Stimulated activated CD4-positive, alpha-beta T cell treated with anti-CD3 and anti-CD28 coated beads, Interleukin-4, amount 100 ng/mL, for 48 hours (primary cell): ENCODE data around the gene STN1.

Source experiments
- DNase-seq, 2 donors: peaks; one replicate each; pipeline ENCODE4 v3.0.0-alpha.2; 2020; ENCODE audit warnings: low read depth in 2 of 2

The STN1 gene

DNA sequence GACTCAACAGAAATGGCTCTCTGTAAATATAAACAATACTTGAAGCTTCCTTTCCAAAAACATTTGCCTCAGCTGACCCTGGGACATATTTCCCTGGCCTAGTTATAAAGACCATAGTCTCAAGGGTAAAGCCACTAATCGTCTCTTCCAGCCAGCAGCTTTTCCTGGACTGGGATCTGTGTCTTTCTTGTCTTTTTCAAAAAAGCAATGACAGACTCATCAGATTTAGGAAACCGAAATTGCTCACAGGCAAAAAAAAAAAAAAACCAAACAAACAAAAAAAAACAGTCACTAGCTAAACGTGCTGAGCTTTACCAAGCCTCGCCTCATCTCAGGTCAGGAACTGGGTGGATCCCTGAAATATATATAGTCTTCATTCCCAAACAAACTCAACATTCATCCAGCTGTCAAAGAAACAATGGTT lies 23.5 kb downstream of the STN1 start:
- no peak for DNase-seq

DNA sequence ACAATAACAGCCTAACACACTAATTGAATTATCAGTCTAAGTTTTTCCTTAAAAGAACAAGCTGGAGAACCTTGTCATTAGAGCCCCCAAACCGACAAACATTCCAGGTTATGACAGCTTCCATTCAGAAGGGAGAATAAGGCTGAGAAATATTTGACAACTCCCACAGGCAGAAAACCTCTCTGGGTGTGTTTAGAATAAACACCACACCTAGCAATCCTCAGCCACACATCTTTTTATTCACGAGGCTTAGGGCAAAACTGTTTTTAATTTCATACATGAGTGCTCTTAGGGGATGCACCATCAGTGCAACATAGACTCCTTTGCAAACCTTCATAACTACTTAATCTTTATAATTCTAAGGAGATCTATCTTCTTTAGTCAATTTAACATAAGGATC lies 24.2 kb downstream of the STN1 start:
- no peak for DNase-seq

DNA sequence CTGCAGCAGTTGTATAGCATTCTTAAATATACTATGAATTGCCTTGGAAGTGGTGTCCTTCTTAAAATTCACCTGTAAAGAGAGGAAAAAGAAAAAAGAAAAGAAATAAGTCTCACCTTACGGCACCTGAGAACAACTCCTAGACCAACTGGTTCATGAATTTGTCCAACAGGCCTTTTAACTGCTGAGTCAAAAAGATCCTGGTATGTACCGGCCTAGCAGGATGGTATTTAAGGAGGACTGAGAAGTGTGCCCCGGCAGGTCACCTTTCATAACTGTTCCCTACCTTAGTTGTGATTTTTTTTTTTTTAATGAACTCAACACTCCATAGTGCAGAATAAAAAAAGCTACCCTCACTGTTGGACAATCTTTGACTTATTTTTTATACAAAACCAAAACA lies 25.8 kb downstream of the STN1 start:
- no peak for DNase-seq

DNA sequence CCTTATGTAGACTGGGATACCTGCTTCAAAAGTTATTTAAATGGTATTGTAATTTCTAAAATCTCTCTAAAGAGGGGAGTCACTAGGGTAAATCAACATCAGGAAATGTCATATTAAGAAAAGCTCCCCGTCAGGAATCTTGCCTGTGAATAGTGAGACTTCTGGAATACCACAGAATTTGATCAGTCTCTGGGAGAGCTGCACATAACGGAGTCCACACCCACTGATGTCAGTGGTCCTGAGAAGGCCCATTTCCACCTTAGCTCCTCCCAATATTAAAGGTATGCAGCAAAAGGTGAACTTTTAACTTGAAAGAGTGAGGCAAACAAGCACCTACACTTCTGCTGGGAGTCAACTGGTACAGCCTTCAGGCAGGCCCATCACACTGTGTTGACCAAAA lies 27.3 kb downstream of the STN1 start:
- DNase-seq: no peak

DNA sequence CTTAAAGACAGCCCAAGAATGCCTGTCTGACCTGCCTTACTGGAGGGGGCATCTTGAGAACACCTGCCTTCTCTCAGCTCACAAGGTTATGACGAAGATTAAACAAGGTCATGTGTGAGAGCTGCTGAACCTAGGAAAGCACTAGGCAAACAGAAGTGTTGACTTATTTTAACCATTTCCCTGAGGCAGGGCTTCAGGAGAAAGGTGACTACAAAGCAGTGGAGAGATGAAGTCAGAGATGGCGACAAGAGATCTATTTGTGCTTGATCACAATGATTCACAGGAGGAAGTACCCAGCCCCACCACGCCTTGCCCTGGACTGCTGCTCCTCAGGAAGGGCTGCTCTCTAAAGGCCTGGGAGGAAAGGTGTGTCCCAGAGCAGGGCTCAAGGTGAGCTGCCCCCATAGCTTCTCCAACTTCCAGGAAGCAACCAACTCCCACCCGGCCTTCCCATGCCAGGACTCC lies 27.8 kb downstream of the STN1 start:
- no peak for DNase-seq

DNA sequence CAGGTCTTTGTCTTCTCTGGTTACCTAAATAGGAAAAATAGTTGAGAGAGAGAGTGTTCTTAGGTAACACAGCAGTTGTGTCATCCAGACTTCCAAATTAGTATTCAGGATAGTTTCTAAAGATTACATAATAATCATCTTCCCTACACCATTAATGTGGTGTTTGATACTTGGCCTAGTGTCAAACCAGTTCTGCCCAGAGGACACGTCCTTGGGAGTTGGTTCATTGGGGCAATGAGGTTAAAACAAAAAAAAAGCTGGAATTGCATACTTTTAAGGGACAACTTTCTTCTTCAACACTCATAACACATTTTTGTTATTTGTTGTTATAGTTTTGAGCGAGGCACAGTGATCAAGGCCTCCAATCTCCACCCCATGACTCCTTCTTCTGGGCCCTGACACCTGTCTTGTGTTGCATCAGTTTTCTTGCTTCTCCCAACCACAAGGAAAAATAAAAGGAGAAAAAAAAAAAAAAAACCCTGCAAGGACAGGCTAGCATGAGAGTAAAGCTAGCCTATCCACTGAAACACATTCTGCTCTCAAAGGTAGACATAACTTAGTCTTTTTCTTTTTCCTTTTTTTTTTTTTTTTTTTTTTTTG lies 28.8 kb downstream of the STN1 start:
- no peak for DNase-seq

DNA sequence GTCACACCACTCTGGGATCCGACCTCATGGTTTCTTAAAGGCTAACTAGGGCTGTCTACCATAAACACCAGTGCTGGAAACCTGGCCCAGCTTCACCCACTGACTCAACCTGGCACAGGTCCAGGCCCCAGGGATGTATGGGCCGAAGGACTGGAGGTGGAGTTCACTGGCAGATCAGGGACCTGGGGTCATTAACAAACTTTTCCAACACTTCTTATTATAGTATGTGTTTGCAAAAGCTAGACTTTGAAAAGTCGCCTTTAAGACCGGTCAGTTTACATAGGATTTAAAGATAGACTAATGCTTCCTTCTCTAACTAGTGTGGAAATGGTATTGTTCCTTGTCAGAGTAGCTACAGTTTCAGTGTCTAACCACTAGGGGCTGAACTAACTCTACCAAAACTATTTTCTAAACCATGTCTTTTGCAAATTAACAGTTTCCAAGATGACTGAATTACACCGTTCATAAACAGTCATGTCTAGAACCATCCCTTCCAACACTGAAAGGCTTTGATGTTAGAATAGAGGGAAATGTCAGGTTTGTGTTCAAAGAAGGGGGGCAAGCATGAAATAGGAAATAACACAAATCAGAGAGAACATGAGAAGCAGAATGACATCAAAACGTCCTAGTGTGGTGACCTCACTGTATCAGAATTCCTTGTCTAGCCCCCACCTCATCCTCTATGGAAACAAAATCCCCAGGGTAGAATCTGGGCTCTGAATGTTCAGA lies 29.7 kb downstream of the STN1 start:
- no peak for DNase-seq

DNA sequence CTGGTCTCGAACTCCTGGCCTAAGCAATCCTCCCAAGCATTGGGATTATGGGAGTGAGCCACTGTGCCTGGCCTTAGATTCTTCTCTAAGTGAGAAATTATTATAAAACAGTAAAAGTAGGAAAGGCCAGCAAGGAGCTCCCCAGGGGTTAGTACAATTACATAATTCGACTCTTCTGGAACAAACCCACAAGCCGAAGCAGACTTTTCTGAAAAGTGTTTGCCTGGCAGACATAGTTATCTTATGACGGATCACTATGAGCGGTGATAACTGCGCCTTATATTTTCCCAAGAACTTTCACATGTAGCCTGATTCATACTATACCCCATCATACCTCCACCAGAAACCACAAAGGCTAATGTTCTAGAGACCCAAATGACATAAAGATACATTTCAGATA lies 32.4 kb downstream of the STN1 start:
- DNase-seq: no peak

DNA sequence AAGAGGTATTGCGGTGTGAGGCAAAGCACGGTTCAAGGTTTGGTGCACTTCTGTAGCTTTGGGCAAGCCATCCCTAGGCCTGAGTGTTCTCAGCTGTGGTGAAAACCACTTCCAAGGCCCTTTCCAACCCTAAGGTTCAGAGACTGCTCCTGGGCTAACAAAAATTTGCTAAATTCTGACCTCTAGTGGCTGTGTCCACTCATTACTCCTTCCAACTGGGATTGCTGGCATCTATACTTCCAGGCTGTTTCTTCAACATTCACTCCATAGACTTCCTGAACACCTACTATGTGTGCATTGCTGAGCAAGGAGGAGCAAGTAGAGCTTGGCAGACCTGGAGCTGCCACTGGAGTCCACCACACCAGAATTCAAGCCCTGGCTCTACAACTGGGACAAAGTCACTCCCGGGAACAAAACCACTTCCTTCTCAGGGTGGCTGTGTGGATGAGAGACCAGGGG lies 33.3 kb downstream of the STN1 start:
- DNase-seq: no peak

DNA sequence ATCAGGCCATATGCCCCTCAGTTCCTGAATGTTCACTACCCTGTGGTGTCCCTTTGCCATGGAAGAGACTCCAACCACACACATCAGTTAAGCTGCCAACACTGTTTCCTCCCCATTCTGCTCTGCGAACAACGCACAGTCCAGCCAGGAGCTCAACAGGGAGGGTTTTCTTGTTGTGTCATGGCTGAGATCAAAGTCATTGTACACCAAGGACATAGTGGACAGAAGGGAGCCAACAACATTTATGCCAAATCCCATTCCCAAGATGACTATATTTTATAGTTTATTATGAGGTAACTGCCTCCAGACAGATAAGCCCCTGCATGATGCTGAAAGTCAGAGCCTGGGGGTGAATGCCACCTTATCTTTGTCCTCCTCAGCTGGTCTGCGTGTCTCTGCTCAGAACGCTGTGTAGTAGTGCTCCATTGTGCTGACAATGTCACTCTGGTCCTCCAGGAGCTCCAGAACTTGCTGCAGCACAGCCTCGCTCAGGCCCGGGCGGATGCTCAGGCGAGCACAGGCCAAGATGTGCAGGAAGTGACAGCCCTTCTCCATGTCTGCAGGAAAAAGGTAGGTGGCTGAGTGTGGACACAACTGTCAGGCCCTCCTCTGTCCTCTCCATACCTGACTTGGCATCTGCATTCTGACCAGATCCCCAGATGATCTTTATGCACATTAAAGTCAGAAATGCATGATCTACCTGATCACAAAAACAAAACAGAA lies 35.5 kb downstream of the STN1 start:
- DNase-seq: no peak

DNA sequence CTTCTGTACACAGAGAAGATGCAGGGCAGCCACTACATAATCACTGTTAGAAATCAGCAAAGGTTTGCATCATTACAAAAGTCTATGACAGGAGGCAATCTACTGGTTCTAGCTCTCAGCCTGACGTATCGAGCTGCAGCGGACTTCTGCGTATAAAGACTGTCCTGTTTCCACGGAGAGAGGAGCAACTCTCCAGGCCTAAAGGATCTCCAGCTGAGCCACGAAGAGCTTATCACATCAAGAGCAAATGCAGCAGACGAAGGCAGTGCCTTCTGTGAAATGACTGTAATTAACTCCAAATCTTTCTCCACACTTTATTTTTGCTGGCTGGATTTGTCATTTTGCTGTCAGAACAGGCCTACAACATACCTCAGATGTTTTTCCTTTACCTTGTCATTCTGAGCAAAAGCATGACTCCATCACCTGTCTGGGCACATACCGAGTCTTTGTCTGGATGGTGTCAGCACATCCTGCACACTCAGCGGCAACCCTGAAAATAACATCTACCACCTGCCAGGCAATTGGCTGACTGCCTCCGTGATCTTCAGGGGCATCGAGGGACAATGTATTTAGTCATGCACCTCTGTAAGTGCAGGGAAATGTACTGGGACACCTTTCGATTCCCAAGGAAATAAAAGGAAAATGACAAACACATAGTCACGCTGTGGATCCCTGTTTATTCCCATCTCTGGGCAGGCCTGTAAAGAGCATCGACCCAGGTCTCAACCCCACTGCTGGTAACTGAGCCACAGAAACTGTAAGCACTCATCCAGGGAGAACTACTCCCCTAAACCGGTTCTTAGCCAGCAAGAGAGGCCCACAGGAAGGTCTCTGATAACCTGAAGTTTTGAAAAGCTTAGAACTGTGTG lies 36.3 kb downstream of the STN1 start:
- DNase-seq: no peak

DNA sequence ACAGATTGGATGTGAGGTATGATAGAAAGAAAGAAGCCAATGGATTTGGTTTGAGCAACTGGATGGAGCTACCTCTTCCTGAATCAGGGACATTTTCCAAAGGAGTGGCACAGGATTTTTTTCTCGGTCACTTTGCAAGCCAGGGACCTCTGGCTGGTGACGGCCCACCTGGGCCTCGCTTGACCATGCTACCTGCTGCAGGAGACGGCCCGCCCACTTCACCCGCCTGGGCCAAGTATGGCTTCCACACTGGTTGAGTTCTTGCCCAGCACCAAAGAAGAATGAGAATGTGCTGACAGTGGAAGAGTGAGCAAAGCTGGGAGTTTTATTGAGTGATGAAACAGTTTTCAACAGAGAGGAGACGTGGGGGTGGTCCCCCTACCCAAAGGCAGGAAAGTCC lies 38.2 kb downstream of the STN1 start:
- no peak for DNase-seq

DNA sequence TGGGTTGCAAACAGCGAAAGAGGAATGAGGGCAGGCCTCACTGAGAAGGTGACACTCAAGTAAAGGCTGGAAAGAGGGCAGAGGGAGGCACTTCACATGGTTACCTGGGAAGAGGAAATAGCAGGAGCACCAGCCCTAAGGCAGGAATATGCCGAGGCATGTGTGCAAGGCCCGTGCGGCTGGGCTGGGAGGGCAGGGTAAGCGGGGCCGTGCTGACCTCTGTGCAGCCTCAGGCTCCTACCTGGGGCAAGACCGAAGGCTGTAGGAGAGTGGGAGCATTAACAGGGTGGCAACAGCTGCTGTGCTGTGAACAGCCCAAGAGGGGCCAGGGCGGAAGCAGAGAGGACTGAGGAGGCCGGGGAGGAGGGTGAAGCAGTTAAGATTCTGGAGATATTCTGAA lies 38.6 kb downstream of the STN1 start:
- DNase-seq: no peak

DNA sequence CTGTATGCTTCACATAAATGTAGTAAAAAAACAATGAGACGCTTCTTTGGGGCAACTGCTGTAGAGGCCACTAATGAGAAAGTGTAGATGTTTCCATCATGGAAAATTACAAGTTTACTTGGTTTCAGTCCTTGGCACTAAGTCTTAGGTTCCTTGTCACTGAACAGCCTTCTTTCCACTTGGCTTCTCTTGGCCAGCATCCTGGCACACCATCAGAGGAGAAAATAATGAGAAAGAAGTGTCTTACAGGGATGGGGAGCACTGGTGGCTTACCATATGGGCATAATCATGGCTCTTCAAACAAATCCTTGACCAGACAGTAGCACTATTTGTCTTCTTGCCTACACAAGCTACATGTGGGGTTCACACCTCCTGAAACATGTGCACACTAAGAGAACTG lies 40.1 kb downstream of the STN1 start:
- DNase-seq: no peak

DNA sequence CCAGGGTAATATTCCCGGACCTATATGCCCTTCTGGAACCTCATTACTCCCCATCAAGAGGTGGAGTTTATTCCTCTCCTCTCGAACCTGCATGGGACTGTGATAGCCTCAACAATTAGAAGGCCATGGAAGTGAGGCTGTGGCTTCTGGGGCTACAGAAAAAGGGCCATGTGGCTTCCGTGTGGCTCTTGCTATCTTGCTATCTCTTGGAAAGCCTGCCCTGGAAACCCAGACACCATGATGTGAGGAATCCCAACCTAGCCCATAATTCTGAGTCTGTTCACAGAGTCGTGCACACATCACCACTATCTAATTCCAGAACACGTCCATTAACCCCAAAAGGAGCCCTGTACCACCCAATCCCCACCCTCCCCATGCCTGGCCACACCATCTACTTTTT lies 41.8 kb downstream of the STN1 start:
- no peak for DNase-seq

DNA sequence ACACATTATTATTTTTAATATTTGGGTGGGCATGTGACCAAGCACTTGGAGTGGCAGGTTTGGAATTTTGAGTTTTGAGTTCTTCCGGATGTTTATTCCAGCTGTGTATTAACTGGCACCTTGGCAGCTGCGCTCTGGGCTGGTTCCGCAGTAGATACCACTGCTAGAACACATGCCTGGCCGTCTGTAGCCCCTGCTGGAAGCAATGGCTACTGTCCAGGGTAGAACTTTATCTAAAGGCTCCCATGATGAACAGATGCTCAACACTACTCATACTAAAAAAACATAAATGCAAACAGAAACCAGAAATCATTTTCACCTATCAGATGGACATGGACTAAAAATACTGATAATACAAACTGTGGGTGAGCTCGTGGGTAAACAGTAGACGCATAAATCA lies 43.3 kb downstream of the STN1 start:
- DNase-seq: no peak

DNA sequence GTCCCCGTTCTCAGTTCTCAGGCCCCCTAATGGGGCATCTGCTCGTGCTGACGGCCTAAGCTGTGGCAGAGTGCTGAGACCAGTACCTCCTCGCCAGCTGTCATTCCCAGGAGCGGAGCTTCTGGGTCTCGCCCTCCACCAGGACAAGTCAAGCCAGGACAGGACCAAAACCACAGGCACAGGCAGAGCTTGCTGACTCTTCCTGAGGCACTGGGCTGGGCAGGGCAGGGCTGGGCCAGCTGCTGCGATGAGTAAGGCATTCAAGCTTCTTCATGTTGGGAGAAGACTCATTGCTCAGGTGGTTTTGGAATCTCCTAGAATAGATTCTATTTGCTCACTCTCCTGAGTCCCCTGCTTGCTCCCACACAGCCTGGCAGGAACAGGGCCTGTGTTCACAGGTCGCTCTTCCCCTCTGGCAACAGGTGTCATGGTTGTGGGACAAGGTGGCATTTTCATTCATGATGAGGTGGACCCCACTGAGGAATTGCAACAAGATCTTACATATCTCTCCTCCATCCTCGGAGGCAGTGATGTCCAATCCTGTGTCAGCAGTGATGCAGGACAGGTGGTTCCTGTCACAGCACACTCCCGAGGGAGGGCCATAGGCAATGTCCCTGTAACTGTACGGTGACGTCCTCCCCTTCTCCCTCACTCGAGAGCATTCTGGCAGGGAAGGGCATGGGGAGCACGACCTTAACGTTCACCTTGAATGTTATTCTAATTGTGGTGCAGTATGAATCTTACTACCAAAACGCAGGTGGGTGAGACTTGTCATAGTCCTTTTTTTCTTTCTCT lies 45.6 kb downstream of the STN1 start:
- DNase-seq: no peak

DNA sequence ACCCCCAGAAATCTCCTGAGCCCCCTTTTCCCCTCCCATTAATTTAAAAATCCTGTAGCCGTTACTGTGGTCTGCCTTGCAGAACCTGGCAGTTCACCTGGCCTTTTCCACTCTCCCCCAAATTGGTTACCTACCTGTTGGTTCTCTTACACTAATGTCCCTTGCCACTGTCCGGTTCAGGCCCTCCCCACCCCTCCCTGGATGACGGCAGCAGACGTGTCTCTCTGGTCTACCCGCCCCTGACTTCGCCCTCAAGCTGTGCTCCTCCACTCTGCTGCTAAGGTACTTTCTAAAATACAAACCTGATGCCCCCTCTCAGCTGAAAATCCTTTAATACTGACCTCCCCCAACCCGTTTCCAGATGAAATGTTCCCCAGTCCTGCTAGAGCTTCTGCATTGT lies 47.0 kb downstream of the STN1 start:
- DNase-seq: no peak

DNA sequence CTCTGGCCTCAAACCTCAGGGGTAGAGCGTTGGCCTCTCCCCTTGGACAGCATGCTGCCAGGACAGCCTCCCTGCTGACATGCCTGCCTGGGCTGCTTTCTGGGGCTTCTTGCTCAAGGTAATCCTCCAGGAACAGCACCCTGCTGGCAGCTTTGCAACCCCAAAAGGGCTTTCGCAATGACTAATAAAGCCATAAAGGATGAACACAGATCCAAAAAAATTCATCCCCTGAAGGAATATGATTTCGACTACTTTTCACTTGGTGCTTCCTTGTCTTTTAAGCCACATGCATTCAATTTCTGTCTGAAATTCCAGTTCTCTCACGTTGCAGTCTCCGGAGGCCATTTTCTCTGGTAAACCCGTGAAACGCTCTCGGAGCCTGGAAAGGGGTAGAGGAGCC lies 47.5 kb downstream of the STN1 start:
- DNase-seq: no peak

DNA sequence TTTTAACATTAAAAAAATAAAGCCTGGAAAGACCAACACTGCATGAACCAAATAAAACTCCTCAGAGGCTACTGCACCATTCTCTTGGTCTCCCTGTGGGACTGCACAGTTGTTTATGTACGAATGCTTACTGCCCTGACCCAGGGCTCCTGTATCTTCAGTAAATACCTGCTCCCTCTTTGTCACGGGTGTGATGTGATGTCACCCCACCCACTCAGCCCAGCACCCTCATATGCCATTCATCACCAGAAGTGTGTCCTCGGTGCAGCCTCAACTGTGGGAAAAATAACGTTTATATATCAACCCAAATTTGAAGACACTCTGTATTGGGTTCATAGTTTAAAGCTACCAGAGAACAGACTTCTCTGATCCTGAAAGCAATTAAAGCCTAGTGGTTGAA lies 48.6 kb downstream of the STN1 start:
- DNase-seq: no peak

DNA sequence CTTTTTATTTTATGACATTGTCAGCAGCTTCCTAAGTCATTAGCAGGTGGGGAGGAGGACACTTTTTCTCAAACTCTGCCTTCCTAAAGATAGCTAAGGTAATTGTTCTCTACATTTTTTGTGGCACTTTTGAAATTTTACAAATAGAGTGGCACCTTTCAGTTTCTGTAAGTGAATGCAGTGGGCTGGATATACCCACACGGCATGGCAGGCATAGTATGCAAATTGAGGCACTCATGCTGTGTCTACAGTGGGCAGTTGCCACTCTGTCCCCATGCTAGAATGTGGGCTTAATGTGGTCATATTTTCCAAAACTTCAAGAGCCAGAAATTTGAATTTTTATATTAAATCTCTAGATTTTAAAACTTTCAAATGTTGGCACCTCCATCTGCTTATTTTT lies 49.8 kb downstream of the STN1 start:
- no peak for DNase-seq
